ENCODE data around the gene SLC39A7. TPM values are rescaled to one million over a fixed set of nuclear protein-coding genes. Genes with fewer than 3 reads are reported as not detected.

SLC39A7 gene, protein sequence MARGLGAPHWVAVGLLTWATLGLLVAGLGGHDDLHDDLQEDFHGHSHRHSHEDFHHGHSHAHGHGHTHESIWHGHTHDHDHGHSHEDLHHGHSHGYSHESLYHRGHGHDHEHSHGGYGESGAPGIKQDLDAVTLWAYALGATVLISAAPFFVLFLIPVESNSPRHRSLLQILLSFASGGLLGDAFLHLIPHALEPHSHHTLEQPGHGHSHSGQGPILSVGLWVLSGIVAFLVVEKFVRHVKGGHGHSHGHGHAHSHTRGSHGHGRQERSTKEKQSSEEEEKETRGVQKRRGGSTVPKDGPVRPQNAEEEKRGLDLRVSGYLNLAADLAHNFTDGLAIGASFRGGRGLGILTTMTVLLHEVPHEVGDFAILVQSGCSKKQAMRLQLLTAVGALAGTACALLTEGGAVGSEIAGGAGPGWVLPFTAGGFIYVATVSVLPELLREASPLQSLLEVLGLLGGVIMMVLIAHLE
- 100 to 1,000 TPM; 215 to 240 (median 225) TPM for total RNA-seq (2021; fragmentation: NEBNext Ultra II Directional; extraction: Animal tissue kit (Norgen Biotek cat#: 25700))
- long read RNA-seq, transcript SLC39A7-201 (8 exons, 2,153 nt): major isoform, 8 of 30 reads
- long read RNA-seq, transcript SLC39A7-202 (7 exons, 2,409 nt): minor isoform, 5 of 30 reads
- long read RNA-seq, partial matches to known transcripts: 15 of 30 reads
- long read RNA-seq, other reads (novel, unspliced or antisense): 1 of 30 reads

DNA sequence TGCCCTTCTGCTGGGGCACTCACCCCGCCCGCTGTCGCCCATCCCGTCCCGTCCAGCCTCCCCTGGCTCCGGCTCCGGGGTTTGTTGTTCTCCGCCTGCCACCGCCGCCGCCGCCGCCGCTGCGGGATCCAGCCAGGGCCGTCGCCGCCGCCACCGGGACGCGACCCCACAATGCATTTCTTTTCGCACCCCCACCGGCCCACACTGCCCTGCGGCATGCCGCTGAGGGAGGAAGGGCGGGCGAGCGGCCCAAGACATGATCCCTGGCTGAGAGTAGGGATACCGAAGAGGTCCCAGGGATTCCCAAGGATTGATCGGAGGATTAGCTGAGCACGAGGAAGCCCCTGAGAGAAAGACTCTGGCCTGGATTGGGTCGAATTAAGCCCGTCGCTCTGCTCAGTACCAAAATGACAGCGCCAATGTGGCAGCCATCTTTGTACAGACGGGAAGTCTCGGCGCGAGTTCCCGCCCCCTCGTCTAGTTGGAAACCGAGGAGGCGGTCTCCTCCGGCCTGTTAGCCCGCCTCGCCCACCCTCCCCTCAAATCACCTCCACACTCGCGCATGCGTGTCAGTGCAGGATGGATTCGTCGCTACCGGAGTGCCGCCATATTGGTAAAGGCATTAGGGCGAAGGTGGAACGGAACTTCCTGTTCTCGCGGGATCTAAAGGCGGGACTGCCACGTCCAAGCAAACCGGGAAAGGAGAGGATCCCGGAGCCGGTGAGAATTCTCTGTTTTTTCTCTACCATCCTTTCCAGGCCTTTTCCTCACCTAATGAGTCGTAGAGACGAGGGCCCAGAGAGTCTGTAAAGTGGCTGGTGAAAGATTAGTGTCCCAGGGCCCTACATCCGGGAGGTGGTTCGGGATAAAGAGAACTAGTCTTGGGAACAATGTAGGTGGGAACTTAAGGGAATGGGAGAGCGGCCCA is at the start of gene SLC39A7, which contains the start of gene RXRB:
Gene SLC39A7 (plus strand): TSS at position 649 of the 928 bp plus-strand sequence. CDS start 379 bp downstream, outside the sequence.
Gene RXRB (minus strand): TSS at position 447 of the 928 bp plus-strand sequence. CDS start 189 bp downstream, at position 258.
- peak within 1 kb of the TSS; percentile 100 for H3K4me3 Mint-ChIP-seq
- peaks cover 62% of the 10 kb centered on the region for H3K36me3 Mint-ChIP-seq (ENCODE audit: low read depth)
- peak within 1 kb of the TSS; percentile 100 for H3K27ac Mint-ChIP-seq
- TF ChIP-seq, protein P1, sequence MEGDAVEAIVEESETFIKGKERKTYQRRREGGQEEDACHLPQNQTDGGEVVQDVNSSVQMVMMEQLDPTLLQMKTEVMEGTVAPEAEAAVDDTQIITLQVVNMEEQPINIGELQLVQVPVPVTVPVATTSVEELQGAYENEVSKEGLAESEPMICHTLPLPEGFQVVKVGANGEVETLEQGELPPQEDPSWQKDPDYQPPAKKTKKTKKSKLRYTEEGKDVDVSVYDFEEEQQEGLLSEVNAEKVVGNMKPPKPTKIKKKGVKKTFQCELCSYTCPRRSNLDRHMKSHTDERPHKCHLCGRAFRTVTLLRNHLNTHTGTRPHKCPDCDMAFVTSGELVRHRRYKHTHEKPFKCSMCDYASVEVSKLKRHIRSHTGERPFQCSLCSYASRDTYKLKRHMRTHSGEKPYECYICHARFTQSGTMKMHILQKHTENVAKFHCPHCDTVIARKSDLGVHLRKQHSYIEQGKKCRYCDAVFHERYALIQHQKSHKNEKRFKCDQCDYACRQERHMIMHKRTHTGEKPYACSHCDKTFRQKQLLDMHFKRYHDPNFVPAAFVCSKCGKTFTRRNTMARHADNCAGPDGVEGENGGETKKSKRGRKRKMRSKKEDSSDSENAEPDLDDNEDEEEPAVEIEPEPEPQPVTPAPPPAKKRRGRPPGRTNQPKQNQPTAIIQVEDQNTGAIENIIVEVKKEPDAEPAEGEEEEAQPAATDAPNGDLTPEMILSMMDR (IDR thresholded peaks at IDR 0.05): no peak
- DNase-seq: peak; percentile 99
- H3K9me3 Mint-ChIP-seq: no peaks in the 10 kb centered on the region
- no peaks in the 10 kb centered on the region; the same call in 1 of the 2 replicates for H3K27me3 Mint-ChIP-seq (ENCODE audit: insufficient read depth)
- peaks cover 63% of the 10 kb centered on the region for H3K4me1 Mint-ChIP-seq (ENCODE audit: low read depth)

DNA sequence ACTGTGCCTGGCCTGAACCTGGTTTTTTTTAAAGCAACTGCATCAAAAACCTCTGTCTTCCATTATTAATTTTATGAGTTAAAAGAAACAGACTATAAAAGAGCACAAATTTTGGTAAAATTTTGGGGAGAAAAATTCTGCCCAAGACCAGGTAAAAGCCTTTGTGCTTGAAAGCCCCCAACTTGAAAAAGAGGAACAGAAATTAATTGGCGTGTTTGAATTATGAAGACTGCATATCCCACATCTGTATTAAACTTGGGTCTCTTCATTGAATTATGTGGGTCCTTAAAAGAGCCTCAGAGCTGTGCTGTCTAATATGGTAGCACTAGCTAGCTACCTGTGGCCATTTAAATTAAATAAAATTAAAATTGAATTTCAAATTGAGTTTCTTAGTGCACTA is 49.6 kb upstream of the SLC39A7 start:
- Mint-ChIP-seq H3K27me3 (ENCODE audit: insufficient read depth) (peaks cover 30% of the 10 kb centered on the region), H3K27ac (no peak overlapping the region), H3K4me1 (ENCODE audit: low read depth) (no peaks in the 10 kb centered on the region), H3K36me3 (ENCODE audit: low read depth) (peaks cover 11% of the 10 kb centered on the region), H3K4me3 (no peak overlapping the region), H3K9me3 (peaks cover 18% of the 10 kb centered on the region)
- TF ChIP-seq, protein P1 (IDR thresholded peaks at IDR 0.05): no peak
- DNase-seq: no peak

DNA sequence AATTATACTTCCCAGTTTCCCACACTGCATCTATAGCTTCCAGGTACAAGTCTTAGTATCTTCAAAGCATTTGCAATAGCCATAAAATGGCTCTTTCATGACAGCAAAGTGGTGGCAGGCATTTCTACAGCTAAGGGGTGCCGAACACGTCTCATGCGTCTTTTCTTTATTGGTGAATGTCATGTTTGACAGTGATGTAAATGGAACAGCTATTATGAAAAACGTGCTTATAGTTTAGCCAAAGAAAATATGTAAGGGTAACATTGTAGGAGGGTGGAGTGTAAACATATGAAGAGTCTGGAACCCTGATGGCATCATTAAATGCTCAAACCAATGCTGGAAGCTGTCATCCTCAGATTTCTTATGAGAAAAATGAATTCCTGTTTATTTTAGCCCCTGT is 46.3 kb upstream of the SLC39A7 start:
- TF ChIP-seq, protein P1 (IDR thresholded peaks at IDR 0.05): no peak
- peaks cover 18% of the 10 kb centered on the region for H3K9me3 Mint-ChIP-seq

DNA sequence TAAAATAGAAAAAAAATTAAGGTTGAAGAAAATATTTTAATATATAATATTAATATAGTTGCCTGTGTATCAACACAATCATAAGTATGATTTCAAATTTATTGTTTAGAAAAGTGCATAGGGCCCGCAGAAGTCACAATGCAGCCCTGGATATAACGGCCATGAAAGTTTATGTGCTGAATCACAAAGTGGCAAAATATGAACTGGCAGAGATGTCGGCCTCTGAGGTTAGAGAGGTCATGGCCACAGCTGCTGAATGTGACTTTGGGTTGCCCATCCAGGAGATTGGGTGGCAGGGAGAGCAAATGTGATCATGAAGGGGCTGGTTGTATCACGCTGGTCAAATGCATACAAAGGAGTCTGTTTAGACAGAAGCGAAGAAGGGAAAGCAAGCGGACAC is 44.1 kb upstream of the SLC39A7 start:
- Mint-ChIP-seq H3K27ac (no peak overlapping the region), H3K4me3 (no peak overlapping the region)
- DNase-seq: no peak

More for the DNA sequence above, 46.3 kb upstream of the SLC39A7 start:
- Mint-ChIP-seq H3K4me3 (no peak overlapping the region), H3K27me3 (ENCODE audit: insufficient read depth) (peaks cover 34% of the 10 kb centered on the region), H3K27ac (no peak overlapping the region), H3K4me1 (ENCODE audit: low read depth) (no peaks in the 10 kb centered on the region), H3K36me3 (ENCODE audit: low read depth) (peaks cover 11% of the 10 kb centered on the region)
- no peak for DNase-seq

More for the DNA sequence above, 44.1 kb upstream of the SLC39A7 start:
- Mint-ChIP-seq H3K9me3 (peaks cover 16% of the 10 kb centered on the region), H3K36me3 (ENCODE audit: low read depth) (peaks cover 11% of the 10 kb centered on the region), H3K4me1 (ENCODE audit: low read depth) (peaks cover 14% of the 10 kb centered on the region), H3K27me3 (ENCODE audit: insufficient read depth) (peaks cover 37% of the 10 kb centered on the region)
- TF ChIP-seq, protein P1 (IDR thresholded peaks at IDR 0.05): no peak

Data from HFFc6 (cell line).